ENCODE data around the gene PI4K2B. TPM values are rescaled to one million over a fixed set of nuclear protein-coding genes. Genes with fewer than 3 reads are reported as not detected.

PI4K2B gene
- total RNA-seq, 4 donors from 2014 or later, result 17.2 to 85.0 (median 28.7) TPM

DNA sequence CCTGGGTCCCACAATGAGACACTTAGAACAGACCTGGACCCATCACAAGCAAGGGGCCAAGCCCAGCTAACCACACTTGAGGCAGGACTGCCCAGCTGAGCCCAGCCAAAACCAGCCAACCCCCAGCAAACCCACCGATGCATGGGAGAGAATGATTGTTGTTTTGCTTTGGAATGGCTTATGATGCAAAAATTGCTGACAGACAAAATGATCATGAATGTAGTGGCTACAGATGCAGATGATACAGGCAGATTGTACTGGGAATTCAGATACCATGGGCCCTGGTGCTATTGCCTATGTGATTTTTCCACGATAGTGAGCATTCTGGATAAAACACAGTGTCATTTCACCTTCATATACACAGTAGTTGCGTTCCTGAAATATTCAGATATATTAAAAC lies 69.7 kb downstream of the PI4K2B start:
- Histone ChIP-seq H3K4me1 (no peaks in the 10 kb centered on the region), H3K27ac (no peak overlapping the region), H3K36me3 (no peaks in the 10 kb centered on the region), H3K9me3 (no peaks in the 10 kb centered on the region), H3K4me3 (no peak overlapping the region), H3K27me3 (no peaks in the 10 kb centered on the region)
- DNase-seq, result no peak
- WGBS, 2 donors (ENCODE audit: low coverage in 1 of 2), result 85 to 100% methylated on average over 2 to 3 of the region's 3 CpGs
- in situ Hi-C loops (cut with MboI; ENCODE audit: low pct_ligation_motif_present in 1 of 4, low pct_unique_long_range_greater_than_20kb in 1 of 4, low sequenced_read_pairs in 3 of 4) (loop anchor here in 1 of 4 donors (25.0 kb wide), 1 partner anchor 91 kb away; no protein-coding TSS in a partner anchor), intact Hi-C loops (cut with DNase I; ENCODE audit: low total_unique reads) (no loop called here)
- TF ChIP-seq POLR2AphosphoS5 (IDR thresholded peaks at IDR 0.05) (no peak), POLR2A (IDR thresholded peaks at IDR 0.05) (no peak), EP300 (IDR thresholded peaks at IDR 0.05; ENCODE audit: low read depth) (no peak)
- TF ChIP-seq, protein P1, sequence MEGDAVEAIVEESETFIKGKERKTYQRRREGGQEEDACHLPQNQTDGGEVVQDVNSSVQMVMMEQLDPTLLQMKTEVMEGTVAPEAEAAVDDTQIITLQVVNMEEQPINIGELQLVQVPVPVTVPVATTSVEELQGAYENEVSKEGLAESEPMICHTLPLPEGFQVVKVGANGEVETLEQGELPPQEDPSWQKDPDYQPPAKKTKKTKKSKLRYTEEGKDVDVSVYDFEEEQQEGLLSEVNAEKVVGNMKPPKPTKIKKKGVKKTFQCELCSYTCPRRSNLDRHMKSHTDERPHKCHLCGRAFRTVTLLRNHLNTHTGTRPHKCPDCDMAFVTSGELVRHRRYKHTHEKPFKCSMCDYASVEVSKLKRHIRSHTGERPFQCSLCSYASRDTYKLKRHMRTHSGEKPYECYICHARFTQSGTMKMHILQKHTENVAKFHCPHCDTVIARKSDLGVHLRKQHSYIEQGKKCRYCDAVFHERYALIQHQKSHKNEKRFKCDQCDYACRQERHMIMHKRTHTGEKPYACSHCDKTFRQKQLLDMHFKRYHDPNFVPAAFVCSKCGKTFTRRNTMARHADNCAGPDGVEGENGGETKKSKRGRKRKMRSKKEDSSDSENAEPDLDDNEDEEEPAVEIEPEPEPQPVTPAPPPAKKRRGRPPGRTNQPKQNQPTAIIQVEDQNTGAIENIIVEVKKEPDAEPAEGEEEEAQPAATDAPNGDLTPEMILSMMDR (IDR thresholded peaks at IDR 0.05), result no peak

DNA sequence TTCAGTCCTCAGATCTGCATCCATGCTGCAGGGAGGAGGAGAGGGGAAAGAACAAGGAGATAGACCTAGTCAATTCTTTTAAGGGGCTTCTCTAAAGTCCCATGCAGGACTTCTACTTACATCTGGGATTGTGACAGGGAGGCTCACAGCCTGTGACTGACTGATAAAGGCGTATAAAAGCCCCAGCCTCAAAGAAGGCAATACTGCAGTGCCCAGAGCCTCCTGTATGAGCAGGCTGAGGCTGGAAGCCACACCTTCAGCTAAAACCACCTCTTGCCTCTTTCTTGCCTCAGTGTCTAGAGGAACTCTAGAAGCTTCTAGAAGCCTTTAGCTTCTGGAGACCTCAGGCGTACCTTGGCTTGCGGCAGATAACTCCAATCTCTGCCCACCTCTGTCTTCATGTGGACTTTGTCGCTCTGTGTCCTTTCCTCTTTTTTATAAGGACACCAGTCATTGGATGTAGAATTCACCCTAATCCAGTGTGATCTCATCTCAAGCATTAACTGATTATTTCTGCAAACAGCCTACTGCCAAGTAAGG lies 72.8 kb downstream of the PI4K2B start:
- no peaks in the 10 kb centered on the region for H3K27me3 ChIP-seq
- no peak for DNase-seq
- no peak overlapping the region for H3K4me3 ChIP-seq
- TF ChIP-seq EP300 (IDR thresholded peaks at IDR 0.05; ENCODE audit: low read depth) (no peak), POLR2AphosphoS5 (IDR thresholded peaks at IDR 0.05) (no peak), POLR2A (IDR thresholded peaks at IDR 0.05) (no peak)
- TF ChIP-seq, protein P1 (IDR thresholded peaks at IDR 0.05), result no peak
- H3K4me1 ChIP-seq, result no peaks in the 10 kb centered on the region
- no peak overlapping the region for H3K27ac ChIP-seq
- no peaks in the 10 kb centered on the region for H3K36me3 ChIP-seq
- WGBS, 2 donors (ENCODE audit: low coverage in 1 of 2), result 83 to 97% methylated on average over 3 to 4 of the region's 4 CpGs
- intact Hi-C loops (cut with DNase I; ENCODE audit: low total_unique reads) (no loop called here), in situ Hi-C loops (cut with MboI; ENCODE audit: low pct_ligation_motif_present in 1 of 4, low pct_unique_long_range_greater_than_20kb in 1 of 4, low sequenced_read_pairs in 3 of 4) (loop anchor here in 1 of 4 donors (25.0 kb wide), 1 partner anchor 94 kb away; no protein-coding TSS in a partner anchor)
- no peaks in the 10 kb centered on the region for H3K9me3 ChIP-seq

DNA sequence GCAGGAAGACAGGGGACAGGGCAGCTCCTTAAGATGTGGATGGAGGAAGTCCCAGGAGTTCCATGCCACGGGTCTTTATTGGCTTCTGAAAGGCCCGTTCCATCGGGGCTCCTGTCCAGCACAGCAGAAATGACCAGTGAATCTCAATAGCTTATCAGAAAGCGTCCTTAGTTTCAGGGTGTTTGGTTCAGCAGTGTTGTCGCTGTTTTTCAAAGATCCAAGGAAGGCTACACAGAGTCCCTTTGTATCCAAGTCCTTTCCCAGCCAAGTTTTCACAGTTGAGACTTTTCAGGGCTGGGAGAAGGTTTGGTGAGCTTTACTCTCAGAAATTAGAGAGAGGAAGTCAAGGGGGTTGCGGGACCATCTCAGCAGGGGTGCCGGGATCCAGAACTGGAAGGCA lies 73.8 kb downstream of the PI4K2B start:
- 90% methylated on average over 2 to 7 of the region's 7 CpGs for WGBS, 2 donors (ENCODE audit: low coverage in 1 of 2)
- H3K4me1 ChIP-seq, result peaks cover 0 to 4% (median 0%) of the 10 kb centered on the region in 4 donors
- no peaks in the 10 kb centered on the region for H3K36me3 ChIP-seq
- H3K4me3 ChIP-seq, result no peak overlapping the region
- no peak for DNase-seq
- TF ChIP-seq, protein P1 (IDR thresholded peaks at IDR 0.05), result no peak
- no peak for TF ChIP-seq EP300 (IDR thresholded peaks at IDR 0.05; ENCODE audit: low read depth)
- no peak for TF ChIP-seq POLR2AphosphoS5 (IDR thresholded peaks at IDR 0.05)
- no peak for TF ChIP-seq POLR2A (IDR thresholded peaks at IDR 0.05)
- intact Hi-C loops (cut with DNase I; ENCODE audit: low total_unique reads), result no loop called here
- H3K27ac ChIP-seq, result no peak overlapping the region
- H3K9me3 ChIP-seq, result no peaks in the 10 kb centered on the region
- H3K27me3 ChIP-seq, result no peaks in the 10 kb centered on the region
- in situ Hi-C loops (cut with MboI; ENCODE audit: low pct_ligation_motif_present in 1 of 4, low pct_unique_long_range_greater_than_20kb in 1 of 4, low sequenced_read_pairs in 3 of 4), result loop anchor here in 1 of 4 donors (25.0 kb wide), 1 partner anchor 95 kb away; no protein-coding TSS in a partner anchor

DNA sequence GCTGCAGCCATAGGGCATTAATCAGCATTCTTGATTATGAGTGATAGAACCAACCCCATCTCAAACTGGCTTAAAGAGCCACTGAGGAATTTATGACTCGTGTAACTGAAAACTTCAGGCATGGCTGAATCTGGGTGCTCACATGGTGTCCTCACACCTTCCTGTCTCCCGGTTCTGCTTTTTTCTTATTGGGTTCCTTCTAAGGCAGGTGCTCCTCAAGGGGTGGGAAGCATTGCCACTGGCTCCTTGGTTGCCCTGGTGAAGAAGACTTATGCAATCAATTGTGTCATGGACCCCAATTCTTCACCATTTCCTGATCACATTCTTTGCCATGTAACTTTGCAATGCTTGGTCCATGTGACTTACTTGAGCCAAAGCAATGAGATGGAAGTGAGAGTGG lies 74.5 kb downstream of the PI4K2B start:
- no peaks in the 10 kb centered on the region for H3K27me3 ChIP-seq

More for the DNA sequence above, 74.5 kb downstream of the PI4K2B start:
- TF ChIP-seq POLR2A (IDR thresholded peaks at IDR 0.05) (no peak), EP300 (IDR thresholded peaks at IDR 0.05; ENCODE audit: low read depth) (no peak), POLR2AphosphoS5 (IDR thresholded peaks at IDR 0.05) (no peak)
- TF ChIP-seq, protein P1 (IDR thresholded peaks at IDR 0.05), result no peak
- no peaks in the 10 kb centered on the region for H3K36me3 ChIP-seq
- H3K9me3 ChIP-seq, result no peaks in the 10 kb centered on the region
- WGBS, 2 donors (ENCODE audit: low coverage in 1 of 2), result 82% methylated on average over 2 of the region's 2 CpGs; no CpG with 5 or more reads in 1 of the 2 donors
- no peak overlapping the region for H3K4me3 ChIP-seq
- no peak for DNase-seq
- H3K4me1 ChIP-seq, result peaks cover 2 to 8% (median 2%) of the 10 kb centered on the region in 4 donors
- in situ Hi-C loops (cut with MboI; ENCODE audit: low pct_ligation_motif_present in 1 of 4, low pct_unique_long_range_greater_than_20kb in 1 of 4, low sequenced_read_pairs in 3 of 4), result loop anchor here in 1 of 4 donors (25.0 kb wide), 1 partner anchor 96 kb away; no protein-coding TSS in a partner anchor
- intact Hi-C loops (cut with DNase I; ENCODE audit: low total_unique reads), result no loop called here
- no peak overlapping the region for H3K27ac ChIP-seq

Data from transverse colon (tissue), 4 donors.